A673 (cell line): ENCODE measurements around the gene STX5. TPM values are rescaled to one million over a fixed set of nuclear protein-coding genes. Genes with fewer than 3 reads are reported as not detected.
A peak's percentile ranks its signal among the peaks of the same experiment; 100 is the strongest.

ENCODE experiments used
- BruUV-seq: library from RNA; stranded (reverse); fragments of 400-500 nt; replicated peaks from 2 replicates; lab custom pipeline; 2021; lab: Mats Ljungman, UMichigan
- CTCF ChIA-PET: fragments of 300-600 bp; sonication (Branson Sonifier 250); formaldehyde crosslinking; loops from one replicate; lab custom pipeline; 2022; ENCODE audit warnings: antibody characterized with exemption; lab: Charles Lee
- POLR2A ChIA-PET: fragments of 300-600 bp; sonication (Branson Sonifier 250); formaldehyde crosslinking; loops from one replicate; lab custom pipeline; 2022; ENCODE audit warnings: antibody characterized with exemption; ENCODE audit not compliant: low non-redundant PET; lab: Charles Lee
- DNase-seq: peaks from one replicate; pipeline ENCODE4 v3.0.0-alpha.2; 2015; ENCODE audit warnings: low spot score
- H3K27ac ChIP-seq: fragments of 200-600 bp; sonication (generic); 2 replicates; pipeline ENCODE4 v1.5.1; 2016; ENCODE audit warnings: mixed run types, low read depth, mild to moderate bottlenecking, mixed read lengths, antibody characterized with exemption, low read length; ENCODE audit not compliant: poor library complexity, severe bottlenecking
- H3K27me3 ChIP-seq: fragments of 200-600 bp; sonication (generic); replicated peaks from 2 replicates; pipeline ENCODE4 v1.6.1; 2017; ENCODE audit warnings: mixed run types, low read depth, mild to moderate bottlenecking, mixed read lengths, antibody characterized with exemption, low read length; ENCODE audit not compliant: insufficient read depth, poor library complexity
- H3K36me3 ChIP-seq: fragments of 200-600 bp; sonication (generic); 2 replicates; pipeline ENCODE4 v1.6.1; 2016; ENCODE audit warnings: mixed run types, mild to moderate bottlenecking, mixed read lengths, antibody characterized with exemption, low read length; ENCODE audit not compliant: insufficient read depth, poor library complexity, severe bottlenecking
- H3K4me1 ChIP-seq: fragments of 200-600 bp; sonication (generic); 2 replicates; pipeline ENCODE4 v1.6.1; 2017; ENCODE audit warnings: mixed run types, mild to moderate bottlenecking, mixed read lengths, antibody characterized with exemption, low read length; ENCODE audit not compliant: insufficient read depth, poor library complexity, severe bottlenecking
- H3K4me3 ChIP-seq: fragments of 200-600 bp; sonication (generic); 2 replicates; pipeline ENCODE4 v1.5.1; 2016; ENCODE audit warnings: low read depth, mixed run types, mild to moderate bottlenecking, mixed read lengths, low read length; ENCODE audit not compliant: poor library complexity, severe bottlenecking
- H3K9me3 ChIP-seq: fragments of 200-600 bp; sonication (generic); 2 replicates; pipeline ENCODE4 v1.6.1; 2016; ENCODE audit warnings: mixed run types, low read depth, mild to moderate bottlenecking, mixed read lengths, antibody characterized with exemption, low read length; ENCODE audit not compliant: poor library complexity, severe bottlenecking
- CTCF ChIP-seq: fragments of 300-800, 200-600 bp; sonication (generic); conservative IDR thresholded peaks from 2 replicates; pipeline ENCODE4 v1.5.1; 2017; ENCODE audit warnings: low read depth, mild to moderate bottlenecking, antibody characterized with exemption, low read length, moderate library complexity, mixed read lengths
- EZH2 ChIP-seq: fragments of 200-600 bp; sonication (generic); IDR thresholded peaks from 2 replicates; pipeline ENCODE4 v1.6.1; 2017; ENCODE audit warnings: borderline replicate concordance, low read depth, mild to moderate bottlenecking, mixed read lengths, antibody characterized with exemption, low read length; ENCODE audit not compliant: poor library complexity, severe bottlenecking
- intact Hi-C: fragments of 100-400 bp; cut with micrococcal nuclease; formaldehyde crosslinking; loops from one replicate; pipeline ENCODE4 v1.10.0; 2022; ENCODE audit not compliant: unreplicated experiment
- total RNA-seq: library from RNA; stranded (reverse); gene quantifications from 2 replicates; pipeline ENCODE4 v1.2.3, GENCODE V29; 2021

STX5 gene
- total RNA-seq, 1 experiment from 2014 or later = 29.2 TPM

GRCh38 chr11:62880231-62880802 lies 48.5 kb upstream of the STX5 start:
- BruUV-seq = no TSS peak
- intact Hi-C loops = loop anchor here (5.0 kb wide), 1 partner anchor 93 kb away; the partner anchor contains the start of gene TMEM179B
- TF ChIP-seq EZH2 = no peak
- TF ChIP-seq CTCF = no peak
- H3K4me3 ChIP-seq = peak overlapping the region; percentile 72
- peaks cover 49% of the 10 kb centered on the region for H3K36me3 ChIP-seq
- peak overlapping the region; percentile 98 for H3K27ac ChIP-seq
- no peaks in the 10 kb centered on the region for H3K27me3 ChIP-seq
- peak; percentile 52 for DNase-seq
- CTCF ChIA-PET = no interaction called here
- POLR2A ChIA-PET = interaction anchor here (0.6 kb wide), 1 partner anchor 39 kb away, joined by 5 read pairs; no protein-coding TSS in a partner anchor
- peaks cover 40% of the 10 kb centered on the region for H3K4me1 ChIP-seq
- no peaks in the 10 kb centered on the region for H3K9me3 ChIP-seq

DNA sequence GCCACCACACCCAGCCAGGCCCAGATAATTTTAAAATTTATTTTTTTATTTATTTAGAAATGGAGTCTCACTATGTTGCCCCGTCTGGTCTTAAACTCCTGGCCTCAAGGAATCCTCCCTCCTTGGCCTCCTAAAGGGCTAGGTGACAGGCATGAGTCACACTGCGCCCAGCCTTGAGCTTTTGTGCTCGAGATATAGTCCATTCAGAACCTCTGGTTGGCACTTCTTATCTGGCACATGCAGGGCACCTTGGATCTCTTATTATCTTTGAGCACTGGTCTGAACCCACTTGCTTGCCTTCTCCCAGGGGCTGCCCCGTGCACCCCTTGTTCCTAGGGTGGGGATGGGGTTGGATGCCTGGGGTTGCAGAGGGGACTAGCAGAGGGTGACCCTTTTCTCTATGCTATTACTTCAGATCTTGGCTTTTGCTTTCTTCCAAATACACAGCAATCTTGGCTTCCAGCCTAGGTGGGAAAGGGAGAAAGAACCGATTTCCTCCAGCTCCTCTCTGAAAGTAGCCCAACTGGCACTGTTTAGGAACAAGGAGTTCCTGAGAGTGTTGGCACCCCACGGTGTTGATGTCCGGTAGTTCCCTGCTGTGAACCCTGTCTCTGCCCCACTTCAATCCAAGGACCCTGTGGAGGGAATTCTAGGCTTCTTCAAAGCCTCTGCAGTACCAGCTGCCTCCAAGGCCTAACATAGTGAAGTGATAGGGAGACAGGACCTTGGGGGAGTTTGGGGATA lies 47.6 kb upstream of the STX5 start:
- TF ChIP-seq EZH2 = no peak
- no peak for TF ChIP-seq CTCF
- peak; percentile 74 for DNase-seq
- ChIA-PET CTCF (no interaction called here), POLR2A (interaction anchor here (0.6 kb wide), 1 partner anchor 19 kb away, joined by 3 read pairs; no protein-coding TSS in a partner anchor)
- Histone ChIP-seq H3K27ac (peak overlapping the region; percentile 98), H3K27me3 (no peaks in the 10 kb centered on the region), H3K36me3 (peaks cover 40% of the 10 kb centered on the region), H3K4me1 (peaks cover 32% of the 10 kb centered on the region), H3K4me3 (peak overlapping the region; percentile 72), H3K9me3 (no peaks in the 10 kb centered on the region)
- no TSS peak for BruUV-seq
- intact Hi-C loops = no loop called here

- Histone ChIP-seq H3K36me3 (peaks cover 35% of the 10 kb centered on the region), H3K9me3 (no peaks in the 10 kb centered on the region), H3K4me1 (peaks cover 14% of the 10 kb centered on the region), H3K27ac (no peak overlapping the region), H3K27me3 (no peaks in the 10 kb centered on the region), H3K4me3 (no peak overlapping the region)
- no TSS peak for BruUV-seq
- no peak for TF ChIP-seq CTCF
- TF ChIP-seq EZH2 = no peak
- ChIA-PET POLR2A (no interaction called here), CTCF (no interaction called here)
- DNase-seq = no peak
- intact Hi-C loops = no loop called here
Measured at GRCh38 chr11:62876712-62877111, 44.9 kb upstream of the STX5 start.
